ENCODE measurements around the gene PHLDA1. TPM values are rescaled to one million over a fixed set of nuclear protein-coding genes. Genes with fewer than 3 reads are reported as not detected.

Gene PHLDA1
- polyA plus RNA-seq, 10 donors = 20.2 to 29.1 (median 24.5) TPM

Other genes with a start within 250 kb of the PHLDA1 start
- 100 to 1,000 TPM; 395 to 636 (median 500) TPM for gene NAP1L1, start 52.9 kb upstream of the PHLDA1 start, polyA plus RNA-seq (ENCODE audit: insufficient read length in 10 of 10)